Measurements from ENCODE around the gene PPP2R2C. TPM values are rescaled to one million over a fixed set of nuclear protein-coding genes. Genes with fewer than 3 reads are reported as not detected.

PPP2R2C gene
- polyA plus RNA-seq, 4 donors = 0.16 to 2.3 (median 0.81) TPM; not detected in 1

- no peak overlapping the region for H3K27ac ChIP-seq (ENCODE audit: low read depth in 1 of 3, low read length in 2 of 3)
- FAIRE-seq (no peak), DNase-seq (no peak)
- 84 to 86% (median 85%) methylated on average over 8 of the region's 8 CpGs for WGBS, 3 donors
- no peaks in the 10 kb centered on the region for H3K36me3 ChIP-seq (ENCODE audit: control insufficient read depth in 3 of 3, insufficient read depth in 2 of 3, low read depth in 1 of 3, low read length in 3 of 3)
- no peak overlapping the region for H3K4me3 ChIP-seq (ENCODE audit: low read depth in 1 of 3, low read length in 3 of 3)
- peaks cover 0 to 2% of the 10 kb centered on the region in 2 donors for H3K9me3 ChIP-seq (ENCODE audit: control insufficient read depth in 2 of 2, insufficient read depth in 1 of 2, low read depth in 1 of 2, low read length in 1 of 2)
- peaks cover 0 to 4% (median 0%) of the 10 kb centered on the region in 3 donors for H3K27me3 ChIP-seq (ENCODE audit: control insufficient read depth in 3 of 3, insufficient read depth in 3 of 3, low read length in 3 of 3)
- H3K4me1 ChIP-seq (ENCODE audit: control insufficient read depth in 3 of 3, insufficient read depth in 2 of 3, low read depth in 1 of 3, low read length in 2 of 3) = no peaks in the 10 kb centered on the region
Observed at GRCh38 chr4:6364581-6364980, 107.8 kb downstream of the PPP2R2C start.

GRCh38 chr4:6364146-6364545 is 108.3 kb downstream of the PPP2R2C start:
- H3K36me3 ChIP-seq (ENCODE audit: control insufficient read depth in 3 of 3, insufficient read depth in 2 of 3, low read depth in 1 of 3, low read length in 3 of 3) = no peaks in the 10 kb centered on the region
- H3K9me3 ChIP-seq (ENCODE audit: control insufficient read depth in 2 of 2, insufficient read depth in 1 of 2, low read depth in 1 of 2, low read length in 1 of 2) = peaks cover 0 to 2% of the 10 kb centered on the region in 2 donors
- H3K4me3 ChIP-seq (ENCODE audit: low read depth in 1 of 3, low read length in 3 of 3) = no peak overlapping the region
- DNase-seq = no peak
- 65 to 74% (median 70%) methylated on average over 6 of the region's 6 CpGs for WGBS, 3 donors
- FAIRE-seq = no peak
- no peaks in the 10 kb centered on the region for H3K4me1 ChIP-seq (ENCODE audit: control insufficient read depth in 3 of 3, insufficient read depth in 2 of 3, low read depth in 1 of 3, low read length in 2 of 3)
- H3K27me3 ChIP-seq (ENCODE audit: control insufficient read depth in 3 of 3, insufficient read depth in 3 of 3, low read length in 3 of 3) = peaks cover 0 to 4% (median 0%) of the 10 kb centered on the region in 3 donors
- H3K27ac ChIP-seq (ENCODE audit: low read depth in 1 of 3, low read length in 2 of 3) = no peak overlapping the region

- WGBS, 3 donors = 30 to 54% (median 33%) methylated on average over 8 of the region's 8 CpGs
- FAIRE-seq (no peak), DNase-seq (peak; percentile 5 to 41)
- Histone ChIP-seq H3K4me1 (ENCODE audit: control insufficient read depth in 3 of 3, insufficient read depth in 2 of 3, low read depth in 1 of 3, low read length in 2 of 3) (no peaks in the 10 kb centered on the region), H3K9me3 (ENCODE audit: control insufficient read depth in 2 of 2, insufficient read depth in 1 of 2, low read depth in 1 of 2, low read length in 1 of 2) (peaks cover 0 to 2% of the 10 kb centered on the region in 2 donors), H3K27ac (ENCODE audit: low read depth in 1 of 3, low read length in 2 of 3) (no peak overlapping the region), H3K4me3 (ENCODE audit: low read depth in 1 of 3, low read length in 3 of 3) (no peak overlapping the region), H3K27me3 (ENCODE audit: control insufficient read depth in 3 of 3, insufficient read depth in 3 of 3, low read length in 3 of 3) (peaks cover 0 to 4% (median 0%) of the 10 kb centered on the region in 3 donors), H3K36me3 (ENCODE audit: control insufficient read depth in 3 of 3, insufficient read depth in 2 of 3, low read depth in 1 of 3, low read length in 3 of 3) (no peaks in the 10 kb centered on the region)
Observed at GRCh38 chr4:6362896-6363295, 109.5 kb downstream of the PPP2R2C start.

GRCh38 chr4:6362243-6362885 is 110.0 kb downstream of the PPP2R2C start:
- H3K4me1 ChIP-seq (ENCODE audit: control insufficient read depth in 3 of 3, insufficient read depth in 2 of 3, low read depth in 1 of 3, low read length in 2 of 3) = no peaks in the 10 kb centered on the region
- peaks cover 0 to 2% of the 10 kb centered on the region in 2 donors for H3K9me3 ChIP-seq (ENCODE audit: control insufficient read depth in 2 of 2, insufficient read depth in 1 of 2, low read depth in 1 of 2, low read length in 1 of 2)
- H3K4me3 ChIP-seq (ENCODE audit: low read depth in 1 of 3, low read length in 3 of 3) = no peak overlapping the region
- H3K27ac ChIP-seq (ENCODE audit: low read depth in 1 of 3, low read length in 2 of 3) = no peak overlapping the region
- FAIRE-seq (no peak), DNase-seq (no peak)
- H3K27me3 ChIP-seq (ENCODE audit: control insufficient read depth in 3 of 3, insufficient read depth in 3 of 3, low read length in 3 of 3) = peaks cover 0 to 3% (median 0%) of the 10 kb centered on the region in 3 donors
- H3K36me3 ChIP-seq (ENCODE audit: control insufficient read depth in 3 of 3, insufficient read depth in 2 of 3, low read depth in 1 of 3, low read length in 3 of 3) = no peaks in the 10 kb centered on the region
- WGBS, 3 donors = 69 to 73% (median 72%) methylated on average over 7 of the region's 7 CpGs

GRCh38 chr4:6361076-6361784 is 111.2 kb downstream of the PPP2R2C start:
- H3K4me3 ChIP-seq (ENCODE audit: low read depth in 1 of 3, low read length in 3 of 3) = no peak overlapping the region

GRCh38 chr4:6360385-6360784 is 112.0 kb downstream of the PPP2R2C start:
- Histone ChIP-seq H3K27me3 (ENCODE audit: control insufficient read depth in 3 of 3, insufficient read depth in 3 of 3, low read length in 3 of 3) (peaks cover 0 to 4% (median 0%) of the 10 kb centered on the region in 3 donors), H3K9me3 (ENCODE audit: control insufficient read depth in 2 of 2, insufficient read depth in 1 of 2, low read depth in 1 of 2, low read length in 1 of 2) (peaks cover 0 to 2% of the 10 kb centered on the region in 2 donors), H3K36me3 (ENCODE audit: control insufficient read depth in 3 of 3, insufficient read depth in 2 of 3, low read depth in 1 of 3, low read length in 3 of 3) (no peaks in the 10 kb centered on the region), H3K4me3 (ENCODE audit: low read depth in 1 of 3, low read length in 3 of 3) (no peak overlapping the region), H3K4me1 (ENCODE audit: control insufficient read depth in 3 of 3, insufficient read depth in 2 of 3, low read depth in 1 of 3, low read length in 2 of 3) (no peaks in the 10 kb centered on the region), H3K27ac (ENCODE audit: low read depth in 1 of 3, low read length in 2 of 3) (no peak overlapping the region)
- FAIRE-seq (no peak), DNase-seq (no peak)
- WGBS, 3 donors = 34 to 60% (median 50%) methylated on average over 10 of the region's 10 CpGs

More at GRCh38 chr4:6361076-6361784, 111.2 kb downstream of the PPP2R2C start:
- peaks cover 0 to 2% of the 10 kb centered on the region in 2 donors for H3K9me3 ChIP-seq (ENCODE audit: control insufficient read depth in 2 of 2, insufficient read depth in 1 of 2, low read depth in 1 of 2, low read length in 1 of 2)
- no peak overlapping the region for H3K27ac ChIP-seq (ENCODE audit: low read depth in 1 of 3, low read length in 2 of 3)
- no peaks in the 10 kb centered on the region for H3K4me1 ChIP-seq (ENCODE audit: control insufficient read depth in 3 of 3, insufficient read depth in 2 of 3, low read depth in 1 of 3, low read length in 2 of 3)
- DNase-seq (no peak), FAIRE-seq (no peak)
- H3K27me3 ChIP-seq (ENCODE audit: control insufficient read depth in 3 of 3, insufficient read depth in 3 of 3, low read length in 3 of 3) = peaks cover 0 to 4% (median 0%) of the 10 kb centered on the region in 3 donors
- 68 to 76% (median 74%) methylated on average over 4 of the region's 4 CpGs for WGBS, 3 donors
- no peaks in the 10 kb centered on the region for H3K36me3 ChIP-seq (ENCODE audit: control insufficient read depth in 3 of 3, insufficient read depth in 2 of 3, low read depth in 1 of 3, low read length in 3 of 3)

- Histone ChIP-seq H3K4me3 (ENCODE audit: low read depth in 1 of 3, low read length in 3 of 3) (no peak overlapping the region), H3K27me3 (ENCODE audit: control insufficient read depth in 3 of 3, insufficient read depth in 3 of 3, low read length in 3 of 3) (peaks cover 0 to 4% (median 0%) of the 10 kb centered on the region in 3 donors), H3K27ac (ENCODE audit: low read depth in 1 of 3, low read length in 2 of 3) (no peak overlapping the region), H3K36me3 (ENCODE audit: control insufficient read depth in 3 of 3, insufficient read depth in 2 of 3, low read depth in 1 of 3, low read length in 3 of 3) (no peaks in the 10 kb centered on the region), H3K9me3 (ENCODE audit: control insufficient read depth in 2 of 2, insufficient read depth in 1 of 2, low read depth in 1 of 2, low read length in 1 of 2) (peaks cover 0 to 2% of the 10 kb centered on the region in 2 donors), H3K4me1 (ENCODE audit: control insufficient read depth in 3 of 3, insufficient read depth in 2 of 3, low read depth in 1 of 3, low read length in 2 of 3) (no peaks in the 10 kb centered on the region)
- DNase-seq (peak in 1 of 2 donors; percentile 5), FAIRE-seq (no peak)
- WGBS, 3 donors = 51 to 62% (median 54%) methylated on average over 11 of the region's 11 CpGs
Observed at GRCh38 chr4:6359536-6360308, 112.7 kb downstream of the PPP2R2C start.

- Histone ChIP-seq H3K27me3 (ENCODE audit: control insufficient read depth in 3 of 3, insufficient read depth in 3 of 3, low read length in 3 of 3) (peaks cover 0 to 4% (median 0%) of the 10 kb centered on the region in 3 donors), H3K4me3 (ENCODE audit: low read depth in 1 of 3, low read length in 3 of 3) (no peak overlapping the region), H3K36me3 (ENCODE audit: control insufficient read depth in 3 of 3, insufficient read depth in 2 of 3, low read depth in 1 of 3, low read length in 3 of 3) (no peaks in the 10 kb centered on the region), H3K4me1 (ENCODE audit: control insufficient read depth in 3 of 3, insufficient read depth in 2 of 3, low read depth in 1 of 3, low read length in 2 of 3) (no peaks in the 10 kb centered on the region), H3K9me3 (ENCODE audit: control insufficient read depth in 2 of 2, insufficient read depth in 1 of 2, low read depth in 1 of 2, low read length in 1 of 2) (no peaks in the 10 kb centered on the region), H3K27ac (ENCODE audit: low read depth in 1 of 3, low read length in 2 of 3) (no peak overlapping the region)
- 71 to 84% (median 81%) methylated on average over 6 of the region's 6 CpGs for WGBS, 3 donors
- FAIRE-seq (no peak), DNase-seq (no peak)
Observed at GRCh38 chr4:6357476-6357875, 114.9 kb downstream of the PPP2R2C start.
